A549 treated with RU486 at 1 μM for 4 hours (cell line): ENCODE measurements around the gene RDH14. TPM values are rescaled to one million over a fixed set of nuclear protein-coding genes. Genes with fewer than 3 reads are reported as not detected.

Source experiments
- total RNA-seq: library from RNA; stranded (reverse); fragments of 200-300 nt; extraction: Qiagen RNA extraction; gene quantifications from 5 replicates; pipeline ENCODE4 v1.2.3, GENCODE V29; 2022; ENCODE audit warnings: low read depth

RDH14 gene, protein sequence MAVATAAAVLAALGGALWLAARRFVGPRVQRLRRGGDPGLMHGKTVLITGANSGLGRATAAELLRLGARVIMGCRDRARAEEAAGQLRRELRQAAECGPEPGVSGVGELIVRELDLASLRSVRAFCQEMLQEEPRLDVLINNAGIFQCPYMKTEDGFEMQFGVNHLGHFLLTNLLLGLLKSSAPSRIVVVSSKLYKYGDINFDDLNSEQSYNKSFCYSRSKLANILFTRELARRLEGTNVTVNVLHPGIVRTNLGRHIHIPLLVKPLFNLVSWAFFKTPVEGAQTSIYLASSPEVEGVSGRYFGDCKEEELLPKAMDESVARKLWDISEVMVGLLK
- 36.9 to 43.9 TPM (median 39.6 TPM) in 5 replicates for total RNA-seq

DNA sequence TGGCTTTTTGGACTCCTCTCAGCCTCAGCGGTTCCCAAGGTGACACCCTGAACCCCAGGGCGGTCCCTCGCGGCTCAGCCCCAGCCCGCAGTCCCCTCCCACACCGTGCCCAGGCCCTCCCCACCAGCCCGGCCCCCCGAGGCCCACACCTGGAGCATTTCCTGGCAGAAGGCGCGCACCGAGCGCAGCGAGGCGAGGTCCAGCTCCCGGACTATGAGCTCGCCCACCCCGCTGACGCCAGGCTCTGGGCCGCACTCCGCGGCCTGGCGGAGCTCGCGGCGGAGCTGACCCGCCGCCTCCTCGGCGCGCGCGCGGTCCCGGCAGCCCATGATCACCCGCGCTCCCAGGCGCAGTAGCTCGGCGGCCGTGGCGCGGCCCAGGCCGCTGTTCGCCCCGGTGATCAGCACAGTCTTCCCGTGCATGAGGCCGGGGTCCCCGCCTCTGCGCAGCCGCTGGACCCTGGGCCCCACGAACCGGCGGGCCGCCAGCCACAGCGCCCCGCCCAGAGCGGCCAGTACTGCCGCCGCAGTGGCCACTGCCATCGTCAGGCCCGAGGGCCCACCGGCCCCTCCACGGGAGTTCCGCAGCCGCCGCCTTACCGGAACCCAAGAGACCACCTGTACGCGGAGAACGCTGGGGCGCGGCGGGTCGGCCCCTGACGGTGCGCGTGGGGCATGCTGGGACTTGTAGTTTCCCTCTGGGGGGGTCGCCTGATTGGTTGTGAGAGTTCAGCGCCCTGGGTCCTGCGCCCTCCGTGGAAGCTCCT lies at the start of gene RDH14:
Gene RDH14 (minus strand): TSS at position 623 of the 766 bp plus-strand sequence. CDS start 81 bp downstream, at position 542.

DNA sequence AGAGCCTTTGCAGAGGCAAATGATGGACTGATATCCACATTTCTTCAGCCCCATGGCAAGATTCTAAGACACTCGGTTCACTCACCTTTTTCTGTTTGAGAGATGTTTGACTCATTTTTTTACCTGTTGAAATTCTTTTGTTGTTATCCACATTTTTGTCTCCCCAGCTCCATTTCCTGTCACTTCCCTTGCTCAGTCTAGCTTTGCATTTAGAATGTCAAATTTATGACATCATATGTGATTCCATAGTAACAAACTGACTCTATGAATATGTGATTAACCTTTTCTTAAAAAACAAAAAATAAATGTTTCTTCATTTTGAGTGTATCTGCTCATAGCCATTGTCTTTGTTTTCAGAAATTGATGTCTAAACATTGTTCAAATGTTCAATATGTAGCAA lies 28.9 kb upstream of the RDH14 start, which contains the start of gene NT5C1B:
Gene NT5C1B (minus strand): TSS at position 216 of the 400 bp plus-strand sequence. CDS start 101 bp downstream, at position 115.

Other genes with a start within 250 kb of the RDH14 start
- not detected in 5 replicates for gene NT5C1B, start 28.9 kb upstream of the RDH14 start, total RNA-seq